Thoracic aorta (tissue), 2 donors: ENCODE measurements around the gene PCDHB9. TPM values are rescaled to one million over a fixed set of nuclear protein-coding genes. Genes with fewer than 3 reads are reported as not detected.

Experiments
- ATAC-seq: fragments of 150-250 bp; one replicate; pipeline ENCODE4 v1.8.0; 2017; ENCODE audit warnings: low read depth; ENCODE audit not compliant: insufficient number of reproducible peaks, low FRiP score
- DNase-seq: peaks from one replicate; pipeline ENCODE4 v3.0.0-alpha.2; 2020; ENCODE audit warnings: low spot score
- H3K27ac ChIP-seq, 2 donors: fragments of 200-600 bp; sonication (generic); 1 replicate in 1 of 2; 2 replicates in 1 of 2; pipeline ENCODE4 v1.5.1; 2016; ENCODE audit warnings: mild to moderate bottlenecking in 2 of 2, moderate library complexity in 2 of 2
- H3K27me3 ChIP-seq: fragments of 200-600 bp; sonication (generic); replicated peaks from 2 replicates; pipeline ENCODE4 v1.6.0; 2016; ENCODE audit warnings: mild to moderate bottlenecking; ENCODE audit not compliant: insufficient read depth
- H3K36me3 ChIP-seq: fragments of 200-600 bp; sonication (generic); one replicate; pipeline ENCODE4 v1.5.1; 2016
- H3K4me1 ChIP-seq, 2 donors: fragments of 200-600 bp; sonication (generic); 1 replicate in 1 of 2; 2 replicates in 1 of 2; pipeline versions ENCODE4 v1.5.1 to v1.6.0; 2016; ENCODE audit warnings: low read depth in 2 of 2, mild to moderate bottlenecking in 1 of 2; ENCODE audit not compliant: control insufficient read depth in 1 of 2
- H3K4me3 ChIP-seq: fragments of 200-600 bp; sonication (generic); 2 replicates; pipeline ENCODE4 v1.5.1; 2016; ENCODE audit warnings: mild to moderate bottlenecking
- H3K9me3 ChIP-seq: fragments of 200-600 bp; sonication (generic); 2 replicates; pipeline ENCODE4 v1.5.1; 2016
- CTCF ChIP-seq: fragments of 200-600 bp; sonication (generic); IDR thresholded peaks from one replicate; pipeline ENCODE4 v1.5.1; 2019; ENCODE audit warnings: antibody characterized with exemption
- total RNA-seq, 2 donors: library from RNA; depleted of rRNA; stranded (reverse); fragments of >200 nt; gene quantifications; one replicate each; pipeline versions ENCODE4 v1.1.0 to v1.2.3, GENCODE V29; 2016

Gene PCDHB9
- total RNA-seq, 2 donors from 2014 or later = 4.2 to 9.6 TPM

GRCh38 chr5:141236516-141237313, 49.8 kb downstream of the PCDHB9 start:
- Histone ChIP-seq H3K27ac (no peak overlapping the region), H3K4me3 (no peak overlapping the region), H3K36me3 (no peaks in the 10 kb centered on the region), H3K4me1 (no peaks in the 10 kb centered on the region), H3K9me3 (peaks cover 99% of the 10 kb centered on the region), H3K27me3 (no peaks in the 10 kb centered on the region)
- ATAC-seq = no peak
- TF ChIP-seq CTCF = no peak
- DNase-seq = no peak

Other genes starting within 250 kb of the PCDHB9 start
- gene PCDHAC2, start 220.7 kb upstream of the PCDHB9 start, total RNA-seq = under 1 TPM in 1 of 2 donors, not detected in 1; 0.71 TPM
- gene PCDHB1, start 135.8 kb upstream of the PCDHB9 start, total RNA-seq = not detected
- 1 to 10 TPM; 2.3 to 4.6 TPM for gene PCDHB2, start 92.5 kb upstream of the PCDHB9 start, total RNA-seq
- gene PCDHB3, start 86.7 kb upstream of the PCDHB9 start, total RNA-seq = 1 to 10 TPM; 2.3 to 3.7 TPM
- gene PCDHB4, start 65.3 kb upstream of the PCDHB9 start, total RNA-seq = 10 to 100 TPM in 1 of 2 donors, 1 to 10 TPM in 1; 2.8 to 14.5 TPM
- 10 to 100 TPM in 1 of 2 donors, 1 to 10 TPM in 1; 4.8 to 11.0 TPM for gene PCDHB5, start 52.0 kb upstream of the PCDHB9 start, total RNA-seq
- 1 to 10 TPM; 3.2 to 3.8 TPM for gene PCDHB6, start 37.1 kb upstream of the PCDHB9 start, total RNA-seq
- gene PCDHB7, start 14.5 kb upstream of the PCDHB9 start, total RNA-seq = 1 to 10 TPM; 4.2 to 7.1 TPM
- 1 to 10 TPM in 1 of 2 donors, under 1 TPM in 1; 0.95 to 1.7 TPM for gene PCDHB8, start 9.4 kb upstream of the PCDHB9 start, total RNA-seq
- gene PCDHB16, start 4.8 kb upstream of the PCDHB9 start, total RNA-seq = 10 to 100 TPM in 1 of 2 donors, 1 to 10 TPM in 1; 9.1 to 11.6 TPM
- 1 to 10 TPM; 6.1 to 9.1 TPM for gene PCDHB10, start 5.2 kb downstream of the PCDHB9 start, total RNA-seq
- gene PCDHB11, start 12.5 kb downstream of the PCDHB9 start, total RNA-seq = 10 to 100 TPM in 1 of 2 donors, 1 to 10 TPM in 1; 6.0 to 10.6 TPM
- gene PCDHB12, start 21.6 kb downstream of the PCDHB9 start, total RNA-seq = 1 to 10 TPM; 7.3 to 7.4 TPM
- gene PCDHB13, start 26.8 kb downstream of the PCDHB9 start, total RNA-seq = 10 to 100 TPM in 1 of 2 donors, 1 to 10 TPM in 1; 8.0 to 16.1 TPM
- gene PCDHB14, start 36.2 kb downstream of the PCDHB9 start, total RNA-seq = 10 to 100 TPM; 10.2 to 14.6 TPM
- 10 to 100 TPM in 1 of 2 donors, 1 to 10 TPM in 1; 6.1 to 10.7 TPM for gene PCDHB15, start 58.2 kb downstream of the PCDHB9 start, total RNA-seq
- 1 to 10 TPM; 2.0 to 3.5 TPM for gene SLC25A2, start 116.9 kb downstream of the PCDHB9 start, total RNA-seq
- 10 to 100 TPM; 35.9 to 56.1 TPM for gene TAF7, start 133.6 kb downstream of the PCDHB9 start, total RNA-seq
- gene PCDHGA1, start 143.4 kb downstream of the PCDHB9 start, total RNA-seq = 1 to 10 TPM in 1 of 2 donors, under 1 TPM in 1; 0.41 to 2.8 TPM
- gene PCDHGA2, start 151.6 kb downstream of the PCDHB9 start, total RNA-seq = 10 to 100 TPM in 1 of 2 donors, 1 to 10 TPM in 1; 8.5 to 13.8 TPM
- gene PCDHGA3, start 156.7 kb downstream of the PCDHB9 start, total RNA-seq = 1 to 10 TPM; 5.3 to 9.1 TPM
- gene PCDHGB1, start 162.9 kb downstream of the PCDHB9 start, total RNA-seq = 10 to 100 TPM in 1 of 2 donors, 1 to 10 TPM in 1; 6.8 to 11.4 TPM
- gene PCDHGA4, start 167.9 kb downstream of the PCDHB9 start, total RNA-seq = 10 to 100 TPM; 11.4 TPM
- 10 to 100 TPM in 1 of 2 donors, 1 to 10 TPM in 1; 9.7 to 13.4 TPM for gene PCDHGB2, start 172.8 kb downstream of the PCDHB9 start, total RNA-seq
- 10 to 100 TPM in 1 of 2 donors, 1 to 10 TPM in 1; 9.5 to 12.5 TPM for gene PCDHGA5, start 177.0 kb downstream of the PCDHB9 start, total RNA-seq
- 10 to 100 TPM; 11.2 to 15.4 TPM for gene PCDHGB3, start 183.1 kb downstream of the PCDHB9 start, total RNA-seq
- gene PCDHGA6, start 186.7 kb downstream of the PCDHB9 start, total RNA-seq = 10 to 100 TPM; 12.0 to 13.1 TPM
- 10 to 100 TPM; 11.9 to 12.2 TPM for gene PCDHGA7, start 195.6 kb downstream of the PCDHB9 start, total RNA-seq
- 10 to 100 TPM; 11.6 to 18.1 TPM for gene PCDHGB4, start 200.5 kb downstream of the PCDHB9 start, total RNA-seq
- gene PCDHGA8, start 205.5 kb downstream of the PCDHB9 start, total RNA-seq = 10 to 100 TPM in 1 of 2 donors, 1 to 10 TPM in 1; 7.5 to 13.9 TPM
- gene PCDHGB5, start 210.8 kb downstream of the PCDHB9 start, total RNA-seq = 10 to 100 TPM; 20.8 to 26.3 TPM
- 10 to 100 TPM; 12.0 to 18.6 TPM for gene PCDHGA9, start 215.6 kb downstream of the PCDHB9 start, total RNA-seq
- 10 to 100 TPM in 1 of 2 donors, 1 to 10 TPM in 1; 9.5 to 17.2 TPM for gene PCDHGB6, start 220.9 kb downstream of the PCDHB9 start, total RNA-seq
- gene PCDHGA10, start 225.8 kb downstream of the PCDHB9 start, total RNA-seq = 10 to 100 TPM; 11.1 to 14.4 TPM
- 10 to 100 TPM; 18.0 to 28.1 TPM for gene PCDHGB7, start 230.5 kb downstream of the PCDHB9 start, total RNA-seq
- gene PCDHGA11, start 233.9 kb downstream of the PCDHB9 start, total RNA-seq = 10 to 100 TPM; 10.4 to 11.6 TPM
- gene PCDHGA12, start 243.3 kb downstream of the PCDHB9 start, total RNA-seq = 10 to 100 TPM; 16.2 to 26.0 TPM